HEK293T (cell line): ENCODE measurements around the gene ALDH7A1.
"Not testable (repeated sequence)": the region's sequence is repeated elsewhere in the genome, so short reads cannot be mapped to it uniquely, and the experiment has no call there.

Experiments used
- CTCF ChIA-PET: fragments of 350-600 bp; formaldehyde crosslinking; extraction: SDS; loops from one replicate; lab custom pipeline; 2021; ENCODE audit warnings: antibody characterized with exemption, inconsistent platforms; lab: Yijun Ruan, JAX
- POLR2A ChIA-PET: fragments of 350-600 bp; formaldehyde crosslinking; extraction: SDS; loops from one replicate; lab custom pipeline; 2020; ENCODE audit warnings: antibody characterized with exemption, inconsistent platforms; lab: Yijun Ruan, JAX
- DNase-seq: peaks from one replicate; pipeline ENCODE4 v3.0.0; 2012; ENCODE audit warnings: mixed read lengths; ENCODE audit errors: extremely low spot score
- ARNT ChIP-seq: fragments of 450-650 bp; IDR thresholded peaks from 2 replicates; pipeline ENCODE4 v1.6.1; 2017; ENCODE audit warnings: mild to moderate bottlenecking
- BHLHE40 ChIP-seq: fragments of 450-650 bp; IDR thresholded peaks from 2 replicates; pipeline ENCODE4 v1.6.1; 2016; ENCODE audit warnings: mild to moderate bottlenecking, moderate library complexity, borderline replicate concordance
- CTBP1 ChIP-seq: fragments of 450-650 bp; IDR thresholded peaks from 2 replicates; pipeline ENCODE4 v1.6.1; 2016; ENCODE audit warnings: borderline replicate concordance
- ELF4 ChIP-seq: fragments of 450-650 bp; IDR thresholded peaks from 2 replicates; pipeline ENCODE4 v1.6.1; 2017; ENCODE audit warnings: antibody characterized with exemption
- FOXA1 ChIP-seq: fragments of 450-650 bp; IDR thresholded peaks from 2 replicates; pipeline ENCODE4 v1.6.1; 2016; ENCODE audit warnings: mild to moderate bottlenecking
- FOXK2 ChIP-seq: fragments of 450-650 bp; IDR thresholded peaks from 2 replicates; pipeline ENCODE4 v1.6.1; 2016; ENCODE audit warnings: mild to moderate bottlenecking
- FOXM1 ChIP-seq: fragments of 450-650 bp; IDR thresholded peaks from 2 replicates; pipeline ENCODE4 v1.6.1; 2017; ENCODE audit warnings: mild to moderate bottlenecking, borderline replicate concordance
- HDGF ChIP-seq: fragments of 450-650 bp; IDR thresholded peaks from 2 replicates; pipeline ENCODE4 v1.6.1; 2017; ENCODE audit warnings: antibody characterized with exemption, borderline replicate concordance
- L3MBTL2 ChIP-seq: fragments of 450-650 bp; conservative IDR thresholded peaks from 2 replicates; pipeline ENCODE4 v1.6.1; 2016; ENCODE audit warnings: mild to moderate bottlenecking
- LEF1 ChIP-seq: fragments of 450-650 bp; IDR thresholded peaks from 2 replicates; pipeline ENCODE4 v1.6.1; 2017; ENCODE audit warnings: mild to moderate bottlenecking, borderline replicate concordance
- NFRKB ChIP-seq: fragments of 450-650 bp; IDR thresholded peaks from 2 replicates; pipeline ENCODE4 v1.6.1; 2016; ENCODE audit warnings: mild to moderate bottlenecking, moderate library complexity
- PKNOX1 ChIP-seq: fragments of 450-650 bp; IDR thresholded peaks from 2 replicates; pipeline ENCODE4 v1.6.1; 2016
- SP1 ChIP-seq: fragments of 450-650 bp; IDR thresholded peaks from 2 replicates; pipeline ENCODE4 v1.6.1; 2017
- SUZ12 ChIP-seq: fragments of 450-650 bp; IDR thresholded peaks from 2 replicates; pipeline ENCODE4 v1.6.1; 2016; ENCODE audit warnings: mild to moderate bottlenecking
- TARDBP ChIP-seq: fragments of 450-650 bp; IDR thresholded peaks from 2 replicates; pipeline ENCODE4 v1.6.1; 2016
- ZNF384 ChIP-seq: fragments of 450-650 bp; IDR thresholded peaks from 2 replicates; pipeline ENCODE4 v1.6.1; 2016

ALDH7A1 gene

GRCh38 chr5:126633552-126633951 lies 38.5 kb upstream of the ALDH7A1 start:
- DNase-seq = no peak
- CTCF ChIA-PET = interaction anchor here (0.7 kb wide), 1 partner anchor 336 kb away, joined by 3 read pairs; no protein-coding TSS in a partner anchor
- POLR2A ChIA-PET = interaction anchor here (1.7 kb wide), 1 partner anchor 144 kb away, joined by 5 read pairs; no protein-coding TSS in a partner anchor
- TF ChIP-seq ARNT (no peak), PKNOX1 (no peak), FOXA1 (no peak), FOXM1 (no peak)

GRCh38 chr5:126631920-126632319 lies 36.9 kb upstream of the ALDH7A1 start:
- no peak for TF ChIP-seq L3MBTL2
- no peak for TF ChIP-seq ZNF384
- TF ChIP-seq ARNT = no peak
- no peak for TF ChIP-seq CTBP1
- TF ChIP-seq BHLHE40 = no peak
- no peak for TF ChIP-seq ELF4
- no peak for TF ChIP-seq PKNOX1
- TF ChIP-seq TARDBP = no peak
- no peak for TF ChIP-seq LEF1
- no peak for TF ChIP-seq HDGF
- no peak for TF ChIP-seq FOXK2
- TF ChIP-seq NFRKB = no peak
- no peak for TF ChIP-seq FOXM1
- no peak for TF ChIP-seq SUZ12
- TF ChIP-seq SP1 = no peak
- no peak for TF ChIP-seq FOXA1
- POLR2A ChIA-PET = interaction anchor here (1.2 kb wide), 1 partner anchor 146 kb away, joined by 3 read pairs; no protein-coding TSS in a partner anchor
- CTCF ChIA-PET = interaction anchor here (1.2 kb wide), 1 partner anchor 88 kb away, joined by 3 read pairs; no protein-coding TSS in a partner anchor
- no peak for DNase-seq

GRCh38 chr5:126628102-126628501 lies 33.1 kb upstream of the ALDH7A1 start:
- ChIA-PET POLR2A (no interaction called here), CTCF (interaction anchor here (1.2 kb wide), 1 partner anchor 28 kb away, joined by 3 read pairs; the partner anchor contains the start of gene PHAX)
- no peak for DNase-seq
- TF ChIP-seq FOXM1 (no peak), NFRKB (no peak), FOXK2 (no peak), BHLHE40 (no peak), TARDBP (no peak), SP1 (no peak), CTBP1 (no peak), ELF4 (no peak), FOXA1 (no peak), HDGF (no peak)

- ChIA-PET POLR2A (no interaction called here), CTCF (no interaction called here)
- TF ChIP-seq LEF1 (no peak), FOXK2 (no peak), PKNOX1 (no peak), BHLHE40 (no peak), FOXM1 (no peak)
- DNase-seq = no peak
These were observed 29.5 kb upstream of the ALDH7A1 start for GRCh38 chr5:126624534-126624933.

GRCh38 chr5:126619781-126620180 lies 24.8 kb upstream of the ALDH7A1 start:
- no peak for DNase-seq
- POLR2A ChIA-PET = no interaction called here
- CTCF ChIA-PET = no interaction called here
- TF ChIP-seq ZNF384 (no peak), LEF1 (no peak), ARNT (no peak), SP1 (no peak), HDGF (no peak), TARDBP (no peak), FOXK2 (no peak), ELF4 (no peak), L3MBTL2 (no peak), PKNOX1 (no peak), FOXM1 (no peak), FOXA1 (no peak), NFRKB (no peak), SUZ12 (no peak)

- POLR2A ChIA-PET = not testable (repeated sequence)
These were observed 22.6 kb upstream of the ALDH7A1 start for GRCh38 chr5:126617603-126618002.

GRCh38 chr5:126615286-126615685 lies 20.3 kb upstream of the ALDH7A1 start:
- POLR2A ChIA-PET = no interaction called here
- no peak for TF ChIP-seq SP1
- no peak for TF ChIP-seq ELF4
- no peak for TF ChIP-seq ARNT
- TF ChIP-seq ZNF384 = no peak
- TF ChIP-seq NFRKB = no peak
- no peak for TF ChIP-seq PKNOX1
- no peak for TF ChIP-seq SUZ12
- TF ChIP-seq HDGF = no peak
- DNase-seq = no peak
- CTCF ChIA-PET = no interaction called here

More at GRCh38 chr5:126617603-126618002, 22.6 kb upstream of the ALDH7A1 start:
- CTCF ChIA-PET, DNase-seq: not testable (repeated sequence)
